Mesenchymal stem cell (in vitro differentiated cells and primary cell): Measurements from ENCODE around the gene STEAP3. TPM values are rescaled to one million over a fixed set of nuclear protein-coding genes. Genes with fewer than 3 reads are reported as not detected.

Experiments
- DNase-seq: peaks from one replicate; pipeline ENCODE4 v3.0.0-alpha.2; 2013
- H2AFZ ChIP-seq: one replicate; pipeline ENCODE4 v1.6.1; 2013; ENCODE audit warnings: low read depth, mild to moderate bottlenecking, control low read depth, inconsistent platforms, low read length, moderate library complexity
- H2AK5ac ChIP-seq: 2 replicates; pipeline ENCODE4 v1.6.1; 2013; ENCODE audit warnings: low read length, moderate library complexity, mild to moderate bottlenecking, inconsistent platforms; ENCODE audit not compliant: severe bottlenecking
- H2BK120ac ChIP-seq: one replicate; pipeline ENCODE4 v1.6.1; 2013; ENCODE audit warnings: low read depth, mild to moderate bottlenecking, inconsistent platforms, low read length, moderate library complexity
- H2BK12ac ChIP-seq, 2 experiments: one replicate each; pipeline ENCODE4 v1.6.1; 2013; ENCODE audit warnings: inconsistent platforms in 2 of 2, low read length in 2 of 2, mild to moderate bottlenecking in 2 of 2, moderate library complexity in 2 of 2, control low read depth in 1 of 2
- H2BK15ac ChIP-seq: one replicate; pipeline ENCODE4 v1.6.1; 2013; ENCODE audit warnings: mild to moderate bottlenecking, low read depth, inconsistent platforms; ENCODE audit not compliant: poor library complexity, severe bottlenecking
- H2BK5ac ChIP-seq: 2 replicates; pipeline ENCODE4 v1.6.1; 2013; ENCODE audit warnings: low read depth, mild to moderate bottlenecking, low read length, control low read depth, inconsistent platforms; ENCODE audit not compliant: poor library complexity, severe bottlenecking
- H3K14ac ChIP-seq, 2 experiments: one replicate each; pipeline ENCODE4 v1.6.1; 2013; ENCODE audit warnings: inconsistent platforms in 2 of 2, low read length in 2 of 2, control low read depth in 1 of 2, mild to moderate bottlenecking in 1 of 2, moderate library complexity in 1 of 2
- H3K18ac ChIP-seq, 2 experiments: one replicate each; pipeline ENCODE4 v1.6.1; 2013; ENCODE audit warnings: inconsistent platforms in 2 of 2, low read length in 2 of 2, control low read depth in 1 of 2, low read depth in 1 of 2, mild to moderate bottlenecking in 1 of 2
- H3K23ac ChIP-seq, 2 experiments: one replicate each; pipeline ENCODE4 v1.6.1; 2013; ENCODE audit warnings: inconsistent platforms in 2 of 2, low read length in 2 of 2, mild to moderate bottlenecking in 2 of 2, moderate library complexity in 2 of 2, control low read depth in 1 of 2
- H3K27ac ChIP-seq: 2 replicates; pipeline ENCODE4 v1.5.1; 2013; ENCODE audit warnings: mild to moderate bottlenecking, moderate library complexity, low read length, control low read depth, inconsistent platforms; ENCODE audit not compliant: poor library complexity, severe bottlenecking
- H3K27me3 ChIP-seq, 2 experiments: 2 replicates each; pipeline versions ENCODE4 v1.6.1 to v1.7.0; 2013; ENCODE audit warnings: low read length in 2 of 2, mild to moderate bottlenecking in 2 of 2, moderate library complexity in 2 of 2, control low read depth in 1 of 2, inconsistent platforms in 1 of 2; ENCODE audit not compliant: control insufficient read depth in 1 of 2, insufficient read depth in 1 of 2
- H3K36me3 ChIP-seq, 2 experiments: 2 replicates each; pipeline versions ENCODE4 v1.6.1 to v1.7.0; 2013; ENCODE audit warnings: low read length in 2 of 2, control low read depth in 1 of 2, inconsistent platforms in 1 of 2, low read depth in 1 of 2, mild to moderate bottlenecking in 1 of 2; ENCODE audit not compliant: insufficient read depth in 2 of 2, control insufficient read depth in 1 of 2
- H3K4ac ChIP-seq, 2 experiments: one replicate each; pipeline ENCODE4 v1.6.1; 2013; ENCODE audit warnings: inconsistent platforms in 2 of 2, low read length in 2 of 2, mild to moderate bottlenecking in 2 of 2, moderate library complexity in 2 of 2, control low read depth in 1 of 2, low read depth in 1 of 2
- H3K4me1 ChIP-seq: 2 replicates; pipeline ENCODE4 v1.6.1; 2013; ENCODE audit warnings: low read depth, low read length, control low read depth; ENCODE audit not compliant: control insufficient read depth, insufficient read depth
- H3K4me2 ChIP-seq: 2 replicates; pipeline ENCODE4 v1.6.1; 2013; ENCODE audit warnings: low read length, mild to moderate bottlenecking, inconsistent platforms; ENCODE audit not compliant: poor library complexity, severe bottlenecking
- H3K4me3 ChIP-seq, 2 experiments: 2 replicates each; pipeline versions ENCODE4 v1.5.1 to v1.7.0; 2013; ENCODE audit warnings: low read length in 2 of 2, mild to moderate bottlenecking in 2 of 2, control low read depth in 1 of 2, low read depth in 1 of 2; ENCODE audit not compliant: insufficient read depth in 1 of 2
- H3K79me1 ChIP-seq: replicated peaks from 2 replicates; pipeline ENCODE4 v1.6.1; 2013; ENCODE audit warnings: mild to moderate bottlenecking, control low read depth, low read length, inconsistent platforms; ENCODE audit not compliant: poor library complexity, severe bottlenecking
- H3K9ac ChIP-seq: 2 replicates; pipeline ENCODE4 v1.7.0; 2013; ENCODE audit warnings: mild to moderate bottlenecking, low read length, moderate library complexity
- H3K9me3 ChIP-seq: 2 replicates; pipeline ENCODE4 v1.7.0; 2013; ENCODE audit warnings: mild to moderate bottlenecking, low read length; ENCODE audit not compliant: control insufficient read depth
- H4K8ac ChIP-seq: one replicate; pipeline ENCODE4 v1.6.1; 2013; ENCODE audit warnings: inconsistent platforms, mild to moderate bottlenecking, low read length, moderate library complexity
- H4K91ac ChIP-seq: one replicate; pipeline ENCODE4 v1.6.1; 2013; ENCODE audit warnings: mild to moderate bottlenecking, low read length, inconsistent platforms
- WGBS: methylation state at CpG from one replicate; pipeline ENCODE4 v1.1.7; 2013; ENCODE audit warnings: mixed read lengths; 5-methylcytosine and 5-hydroxymethylcytosine counted together
- polyA plus RNA-seq, 2 experiments: library from polyadenylated mRNA; stranded (reverse); fragments of 200-250 nt; gene quantifications; one replicate each; pipeline ENCODE4 v1.2.3, GENCODE V29; 2013

STEAP3 gene, protein sequence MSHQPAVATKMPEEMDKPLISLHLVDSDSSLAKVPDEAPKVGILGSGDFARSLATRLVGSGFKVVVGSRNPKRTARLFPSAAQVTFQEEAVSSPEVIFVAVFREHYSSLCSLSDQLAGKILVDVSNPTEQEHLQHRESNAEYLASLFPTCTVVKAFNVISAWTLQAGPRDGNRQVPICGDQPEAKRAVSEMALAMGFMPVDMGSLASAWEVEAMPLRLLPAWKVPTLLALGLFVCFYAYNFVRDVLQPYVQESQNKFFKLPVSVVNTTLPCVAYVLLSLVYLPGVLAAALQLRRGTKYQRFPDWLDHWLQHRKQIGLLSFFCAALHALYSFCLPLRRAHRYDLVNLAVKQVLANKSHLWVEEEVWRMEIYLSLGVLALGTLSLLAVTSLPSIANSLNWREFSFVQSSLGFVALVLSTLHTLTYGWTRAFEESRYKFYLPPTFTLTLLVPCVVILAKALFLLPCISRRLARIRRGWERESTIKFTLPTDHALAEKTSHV
- 25.2 TPM for polyA plus RNA-seq (2013, experiment 1 of 2)
- polyA plus RNA-seq (2013, experiment 2 of 2), result 25.9 TPM

DNA sequence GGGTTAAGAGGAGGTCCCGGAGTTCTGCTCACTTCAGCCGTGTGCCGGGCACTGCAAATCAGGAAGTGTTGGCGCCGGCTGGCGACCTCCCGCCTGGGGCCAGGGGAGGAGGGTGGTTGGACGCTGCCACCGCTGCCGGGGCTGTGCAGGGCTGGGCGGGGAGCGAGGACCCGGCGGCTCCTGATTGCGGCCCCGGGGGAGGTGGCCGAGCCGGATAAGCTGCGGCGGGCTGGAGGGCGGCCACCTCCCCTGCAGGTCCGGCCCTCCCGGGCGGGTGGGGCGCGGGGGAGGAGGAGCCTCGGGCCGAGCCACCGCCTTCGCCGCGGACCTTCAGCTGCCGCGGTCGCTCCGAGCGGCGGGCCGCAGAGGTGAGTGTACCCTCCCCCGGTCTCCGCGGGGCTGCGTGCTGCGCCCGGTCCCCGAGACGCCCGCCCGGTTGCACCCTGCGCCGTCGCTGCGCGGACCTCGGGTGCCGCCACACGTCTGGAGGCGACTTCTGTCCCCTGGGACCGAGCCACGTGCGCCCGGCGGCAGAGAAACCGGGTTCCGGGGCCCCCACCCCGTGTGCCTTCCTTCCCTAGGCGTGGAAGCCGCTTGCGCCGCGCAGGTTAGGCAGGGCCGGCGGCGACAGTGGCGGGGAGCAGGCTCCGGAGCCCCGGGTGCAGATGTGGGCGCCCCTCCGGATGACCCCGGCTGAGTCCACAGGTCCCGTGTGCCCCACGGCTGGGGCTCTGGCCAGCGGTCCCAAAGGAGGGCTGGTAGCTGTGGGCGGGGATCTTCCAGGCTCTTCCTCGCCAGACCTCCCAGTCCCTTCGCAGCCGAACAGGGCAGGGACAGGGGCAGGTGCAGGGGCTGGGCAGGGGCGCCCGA, at the start of gene STEAP3:
STEAP3 (plus strand) TSS at position 314 of the 870 bp plus-strand sequence. CDS start 7,179 bp downstream, outside the sequence.
- peak within 1 kb of the TSS in 1 of 2 experiments; percentile 85 for H3K23ac ChIP-seq
- peak within 1 kb of the TSS; percentile 83 for H3K9ac ChIP-seq
- H2AFZ ChIP-seq, result peak within 1 kb of the TSS; percentile 42
- no peaks in the 10 kb centered on the region for H3K27me3 ChIP-seq
- peak within 1 kb of the TSS in 1 of 2 experiments; percentile 57 for H2BK12ac ChIP-seq
- peak within 1 kb of the TSS; percentile 79 for H4K91ac ChIP-seq
- peak within 1 kb of the TSS; percentile 29 for H2BK120ac ChIP-seq
- WGBS, result under 1% methylated on average over 71 of the region's 89 CpGs
- H3K9me3 ChIP-seq, result no peaks in the 10 kb centered on the region
- H3K36me3 ChIP-seq, result peaks cover 7 to 17% of the 10 kb centered on the region in 2 experiments
- peak within 1 kb of the TSS; percentile 31 to 32 for H3K4ac ChIP-seq
- H3K14ac ChIP-seq, result peak within 1 kb of the TSS in 1 of 2 experiments; percentile 70
- H3K4me1 ChIP-seq, result peaks cover 48% of the 10 kb centered on the region
- peak within 1 kb of the TSS; percentile 62 for H4K8ac ChIP-seq
- H3K4me2 ChIP-seq, result peak within 1 kb of the TSS; percentile 97
- peak; percentile 55 for DNase-seq
- H2AK5ac ChIP-seq, result peak within 1 kb of the TSS; percentile 50
- peaks cover 40% of the 10 kb centered on the region for H3K79me1 ChIP-seq
- no peak within 1 kb of the TSS for H3K27ac ChIP-seq
- no peak within 1 kb of the TSS for H2BK5ac ChIP-seq
- H3K4me3 ChIP-seq, result peak within 1 kb of the TSS; percentile 83 to 88
- peak within 1 kb of the TSS; percentile 76 for H2BK15ac ChIP-seq
- H3K18ac ChIP-seq, result peak within 1 kb of the TSS; percentile 54 to 78

DNA sequence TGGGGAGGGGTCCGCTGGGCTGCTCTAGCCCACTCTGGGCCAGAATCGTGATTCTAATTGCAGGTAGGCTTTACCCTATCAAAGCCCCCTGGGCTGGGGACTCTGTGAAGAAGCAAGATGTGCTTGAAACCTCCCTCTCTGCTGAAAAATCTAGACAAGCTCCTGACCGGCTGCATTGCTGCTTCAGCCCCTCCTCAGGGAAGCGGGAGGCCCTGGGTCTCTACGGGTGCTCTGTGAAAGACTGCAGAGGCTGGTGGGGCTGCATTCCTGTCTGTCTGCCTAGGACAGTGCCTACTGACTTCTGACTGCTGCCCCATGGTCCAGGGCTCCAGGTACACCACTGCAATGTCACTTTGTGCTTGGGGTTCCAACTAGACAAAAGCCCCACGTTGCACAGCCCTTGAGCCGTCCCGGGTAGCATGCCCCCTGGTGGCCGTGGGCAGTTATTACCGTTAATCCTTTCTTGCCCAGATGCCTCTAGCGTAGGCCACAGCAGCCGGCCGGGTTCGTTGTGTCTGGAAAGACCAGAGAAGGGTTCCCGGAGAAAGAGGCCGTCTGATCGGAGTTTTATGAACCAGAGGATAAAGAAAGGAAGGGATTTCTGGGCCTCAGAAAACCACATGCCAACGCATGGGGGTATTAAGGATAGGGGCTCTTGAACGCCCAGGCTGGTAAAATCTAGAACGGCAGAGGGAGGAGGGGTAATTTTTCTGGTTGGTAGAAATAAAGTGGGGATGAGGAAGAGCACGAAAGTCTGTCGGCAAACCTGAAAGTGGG, 49.2 kb upstream of the STEAP3 start:
- Histone ChIP-seq H3K9ac (no peak overlapping the region), H3K36me3 (no peaks in the 10 kb centered on the region), H2BK120ac (no peak overlapping the region), H2BK12ac (no peak overlapping the region), H3K4me2 (no peak overlapping the region), H4K91ac (no peak overlapping the region), H3K18ac (no peak overlapping the region), H3K23ac (no peak overlapping the region), H3K4me1 (peaks cover 7% of the 10 kb centered on the region), H3K4ac (no peak overlapping the region), H4K8ac (no peak overlapping the region), H2AK5ac (no peak overlapping the region), H3K4me3 (no peak overlapping the region), H3K9me3 (no peaks in the 10 kb centered on the region), H3K27me3 (peaks cover 5 to 21% of the 10 kb centered on the region in 2 experiments), H3K14ac (no peak overlapping the region), H2BK15ac (no peak overlapping the region), H2BK5ac (no peak overlapping the region), H2AFZ (no peak overlapping the region), H3K27ac (no peak overlapping the region), H3K79me1 (no peaks in the 10 kb centered on the region)
- DNase-seq, result peak; percentile 15
- WGBS, result 64% methylated on average over 22 of the region's 22 CpGs

DNA sequence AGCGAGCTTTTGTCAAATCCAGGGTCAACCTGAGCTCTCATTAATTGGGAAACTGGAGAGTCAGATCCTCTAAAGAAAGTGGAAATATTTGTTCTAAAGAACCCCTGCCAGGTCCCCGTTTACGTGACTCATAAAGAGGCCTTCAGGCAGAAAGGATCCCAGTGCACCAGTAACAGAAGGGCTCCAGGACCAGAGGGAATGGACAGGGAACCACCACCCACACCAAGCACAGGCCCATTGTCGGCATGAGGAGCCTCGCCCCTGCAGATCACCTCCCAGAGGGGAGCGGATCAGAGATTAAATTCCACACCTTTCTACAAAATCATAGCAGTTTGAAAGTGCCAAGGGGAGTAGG, 48.7 kb upstream of the STEAP3 start:
- DNase-seq, result no peak
- WGBS, result 72% methylated on average over 4 of the region's 6 CpGs
- H3K27me3 ChIP-seq, result peaks cover 0 to 16% of the 10 kb centered on the region in 2 experiments

More for the DNA sequence above, 48.7 kb upstream of the STEAP3 start:
- Histone ChIP-seq H4K8ac (no peak overlapping the region), H3K4me2 (no peak overlapping the region), H3K9me3 (no peaks in the 10 kb centered on the region), H2BK15ac (no peak overlapping the region), H4K91ac (no peak overlapping the region), H3K14ac (no peak overlapping the region), H2BK12ac (no peak overlapping the region), H2BK120ac (no peak overlapping the region), H2BK5ac (no peak overlapping the region), H3K18ac (no peak overlapping the region), H3K9ac (no peak overlapping the region), H3K4ac (no peak overlapping the region), H3K4me1 (peaks cover 12% of the 10 kb centered on the region), H3K4me3 (no peak overlapping the region), H2AFZ (no peak overlapping the region), H3K23ac (no peak overlapping the region), H3K36me3 (no peaks in the 10 kb centered on the region), H3K79me1 (no peaks in the 10 kb centered on the region), H3K27ac (no peak overlapping the region), H2AK5ac (no peak overlapping the region)
